Colonic mucosa (tissue), 4 donors: Measurements from ENCODE around the gene PHACTR3. TPM values are rescaled to one million over a fixed set of nuclear protein-coding genes. Genes with fewer than 3 reads are reported as not detected.

Experiments used
- DNase-seq: peaks from one replicate; pipeline ENCODE4 v3.0.0-alpha.2; 2020
- H3K27ac ChIP-seq: fragments of 200-600 bp; one replicate; pipeline ENCODE4 v1.8.0; 2021
- H3K27me3 ChIP-seq: fragments of 200-600 bp; one replicate; pipeline ENCODE4 v1.8.0; 2021
- H3K36me3 ChIP-seq: fragments of 200-600 bp; one replicate; pipeline ENCODE4 v1.8.0; 2021
- H3K4me1 ChIP-seq: fragments of 200-600 bp; one replicate; pipeline ENCODE4 v1.8.0; 2021; ENCODE audit warnings: mild to moderate bottlenecking
- H3K4me3 ChIP-seq: fragments of 200-600 bp; one replicate; pipeline ENCODE4 v1.8.0; 2021
- H3K9ac ChIP-seq, 2 donors: one replicate each; pipeline ENCODE4 v1.7.0; 2013; ENCODE audit warnings: control low read depth in 2 of 2, low read depth in 2 of 2, low read length in 2 of 2
- H3K9me3 ChIP-seq: fragments of 200-600 bp; one replicate; pipeline ENCODE4 v1.8.0; 2021
- intact Hi-C: fragments of 100-400 bp; cut with DNase I; formaldehyde crosslinking; loops from one replicate; pipeline ENCODE4 v1.14.1; 2022
- total RNA-seq, 2 donors: library from RNA; stranded (reverse); fragmentation: NEBNext Ultra II Directional in 1 of 2; extraction: Animal tissue kit (Norgen Biotek cat#: 25700) in 1 of 2; gene quantifications; one replicate each; pipeline ENCODE4 v1.2.1, GENCODE V29; 2021
- TF ChIP-seq, protein P1 (sequence below): fragments of 200-600 bp; IDR thresholded peaks from one replicate; pipeline ENCODE4 v1.8.0; 2022; ENCODE audit warnings: antibody characterized with exemption, mild to moderate bottlenecking
- donor health status: healthy.
- donor health status: DM: no; HTN: no; CAD: no.
- donor health status: DM: no; HTN: no; CAD: no.

The PHACTR3 gene
- total RNA-seq, 2 donors from 2014 or later: 0.44 to 0.53 TPM

DNA sequence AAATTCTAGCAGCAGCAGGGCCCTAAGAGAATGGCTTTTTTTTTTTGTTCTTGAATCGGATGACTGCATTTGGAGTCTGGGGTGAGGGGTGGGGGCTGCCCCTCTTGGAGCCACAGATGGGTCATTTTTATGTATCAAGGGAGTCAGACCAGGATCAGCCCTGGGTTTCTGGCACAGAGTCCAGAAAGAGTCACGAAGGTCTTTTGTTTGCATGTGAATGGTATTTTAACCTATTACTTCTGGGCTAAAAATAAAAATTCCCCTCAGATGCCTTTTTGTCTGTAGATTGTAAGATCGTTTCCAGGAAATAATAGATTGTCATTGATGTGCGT is 72.5 kb downstream of the PHACTR3 start:
- H3K27ac ChIP-seq: no peak overlapping the region
- H3K9me3 ChIP-seq: no peaks in the 10 kb centered on the region
- H3K4me3 ChIP-seq: no peak overlapping the region
- H3K4me1 ChIP-seq: no peaks in the 10 kb centered on the region
- no peaks in the 10 kb centered on the region for H3K27me3 ChIP-seq
- intact Hi-C loops: no loop called here
- H3K36me3 ChIP-seq: no peaks in the 10 kb centered on the region
- no peak for DNase-seq
- TF ChIP-seq, protein P1, sequence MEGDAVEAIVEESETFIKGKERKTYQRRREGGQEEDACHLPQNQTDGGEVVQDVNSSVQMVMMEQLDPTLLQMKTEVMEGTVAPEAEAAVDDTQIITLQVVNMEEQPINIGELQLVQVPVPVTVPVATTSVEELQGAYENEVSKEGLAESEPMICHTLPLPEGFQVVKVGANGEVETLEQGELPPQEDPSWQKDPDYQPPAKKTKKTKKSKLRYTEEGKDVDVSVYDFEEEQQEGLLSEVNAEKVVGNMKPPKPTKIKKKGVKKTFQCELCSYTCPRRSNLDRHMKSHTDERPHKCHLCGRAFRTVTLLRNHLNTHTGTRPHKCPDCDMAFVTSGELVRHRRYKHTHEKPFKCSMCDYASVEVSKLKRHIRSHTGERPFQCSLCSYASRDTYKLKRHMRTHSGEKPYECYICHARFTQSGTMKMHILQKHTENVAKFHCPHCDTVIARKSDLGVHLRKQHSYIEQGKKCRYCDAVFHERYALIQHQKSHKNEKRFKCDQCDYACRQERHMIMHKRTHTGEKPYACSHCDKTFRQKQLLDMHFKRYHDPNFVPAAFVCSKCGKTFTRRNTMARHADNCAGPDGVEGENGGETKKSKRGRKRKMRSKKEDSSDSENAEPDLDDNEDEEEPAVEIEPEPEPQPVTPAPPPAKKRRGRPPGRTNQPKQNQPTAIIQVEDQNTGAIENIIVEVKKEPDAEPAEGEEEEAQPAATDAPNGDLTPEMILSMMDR: no peak
- H3K9ac ChIP-seq: no peak overlapping the region

- Histone ChIP-seq H3K27me3 (no peaks in the 10 kb centered on the region), H3K36me3 (no peaks in the 10 kb centered on the region), H3K4me3 (no peak overlapping the region), H3K27ac (no peak overlapping the region), H3K9ac (no peak overlapping the region), H3K4me1 (no peaks in the 10 kb centered on the region), H3K9me3 (no peaks in the 10 kb centered on the region)
- TF ChIP-seq, protein P1: no peak
- intact Hi-C loops: no loop called here
- no peak for DNase-seq
These were observed 73.2 kb downstream of the PHACTR3 start for GRCh38 chr20:59677586-59677985.

DNA sequence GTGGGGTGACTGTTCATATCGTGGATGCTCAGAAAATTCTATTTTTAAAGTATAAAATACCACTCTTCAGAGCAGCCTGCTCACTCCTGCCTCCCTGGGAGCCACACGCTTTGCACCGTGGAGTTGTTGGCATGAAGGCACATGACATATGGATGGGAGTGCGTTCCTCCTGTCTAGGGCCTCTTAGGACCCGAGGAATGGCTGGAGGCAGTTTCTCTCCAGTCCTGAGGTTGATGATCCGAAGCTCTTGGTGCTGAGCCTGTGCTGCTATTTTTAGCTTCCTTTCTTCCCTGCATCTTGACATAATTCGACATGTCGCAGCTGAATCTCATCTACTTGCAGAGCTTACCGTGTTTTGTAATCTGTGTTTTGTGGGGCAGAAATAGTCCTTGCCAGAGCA is 73.9 kb downstream of the PHACTR3 start:
- H3K36me3 ChIP-seq: no peaks in the 10 kb centered on the region
- DNase-seq: no peak
- no peaks in the 10 kb centered on the region for H3K9me3 ChIP-seq
- H3K4me3 ChIP-seq: no peak overlapping the region
- H3K27ac ChIP-seq: no peak overlapping the region
- H3K9ac ChIP-seq: no peak overlapping the region
- H3K27me3 ChIP-seq: no peaks in the 10 kb centered on the region
- no peaks in the 10 kb centered on the region for H3K4me1 ChIP-seq
- intact Hi-C loops: no loop called here
- TF ChIP-seq, protein P1: no peak

DNA sequence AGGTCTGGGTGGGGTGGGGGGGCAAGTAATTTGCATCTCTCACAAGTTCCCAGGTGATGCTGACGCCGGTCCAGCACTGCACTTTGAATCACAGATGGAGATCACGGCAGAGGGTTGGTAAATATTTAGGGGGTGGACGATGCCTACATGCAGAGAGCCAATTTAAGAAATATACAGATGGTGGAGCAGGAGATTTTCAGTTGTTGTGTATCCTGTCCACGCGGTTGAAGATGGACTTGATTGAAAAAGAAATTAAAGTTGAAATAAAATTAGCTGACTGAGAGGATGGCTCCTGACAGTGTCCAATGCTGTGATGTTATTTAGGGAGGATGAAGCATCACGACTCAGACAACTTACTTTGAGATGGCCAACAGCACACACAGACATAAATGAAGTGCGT is 74.6 kb downstream of the PHACTR3 start:
- no peaks in the 10 kb centered on the region for H3K27me3 ChIP-seq

GRCh38 chr20:59680148-59680650 is 75.9 kb downstream of the PHACTR3 start:
- no peak overlapping the region for H3K9ac ChIP-seq
- H3K27ac ChIP-seq: no peak overlapping the region
- DNase-seq: no peak
- no peaks in the 10 kb centered on the region for H3K27me3 ChIP-seq
- no peaks in the 10 kb centered on the region for H3K9me3 ChIP-seq
- no peak overlapping the region for H3K4me3 ChIP-seq
- intact Hi-C loops: no loop called here
- no peaks in the 10 kb centered on the region for H3K36me3 ChIP-seq
- no peaks in the 10 kb centered on the region for H3K4me1 ChIP-seq
- TF ChIP-seq, protein P1: no peak

More for the DNA sequence above, 74.6 kb downstream of the PHACTR3 start:
- Histone ChIP-seq H3K9me3 (no peaks in the 10 kb centered on the region), H3K9ac (no peak overlapping the region), H3K36me3 (no peaks in the 10 kb centered on the region), H3K27ac (no peak overlapping the region), H3K4me3 (no peak overlapping the region), H3K4me1 (no peaks in the 10 kb centered on the region)
- intact Hi-C loops: no loop called here
- TF ChIP-seq, protein P1: no peak
- no peak for DNase-seq

- intact Hi-C loops: no loop called here
- Histone ChIP-seq H3K36me3 (no peaks in the 10 kb centered on the region), H3K9ac (no peak overlapping the region), H3K4me3 (no peak overlapping the region), H3K27me3 (no peaks in the 10 kb centered on the region), H3K4me1 (no peaks in the 10 kb centered on the region), H3K27ac (no peak overlapping the region), H3K9me3 (no peaks in the 10 kb centered on the region)
- DNase-seq: no peak
- TF ChIP-seq, protein P1: no peak
These were observed 76.5 kb downstream of the PHACTR3 start for GRCh38 chr20:59680852-59681251.
